GM23338 (cell line): Measurements from ENCODE around the gene ZNHIT1.

Source experiments
- CREB1 ChIP-seq: fragments of 250-450 bp; sonication (Bioruptor Pico); IDR thresholded peaks from 2 replicates; pipeline ENCODE4 v1.5.0; 2020; ENCODE audit warnings: low read depth, mild to moderate bottlenecking, moderate library complexity
- CTCF ChIP-seq, 2 experiments: fragments of 200-600 bp in 1 of 2; sonication (generic) in 1 of 2; conservative IDR thresholded peaks; 2 replicates each; pipeline versions ENCODE4 v1.5.1 to v1.6.1; 2016 to 2017; ENCODE audit warnings: antibody characterized with exemption in 2 of 2, low read depth in 2 of 2, mild to moderate bottlenecking in 2 of 2, moderate library complexity in 1 of 2
- EZH2 ChIP-seq: fragments of 200-600 bp; sonication (generic); IDR thresholded peaks from one replicate; pipeline ENCODE4 v1.8.0; 2017; ENCODE audit warnings: antibody characterized with exemption, mild to moderate bottlenecking, low read depth; ENCODE audit not compliant: unreplicated experiment
- EZH2phosphoT487 ChIP-seq: fragments of 200-600 bp; sonication (generic); IDR thresholded peaks from one replicate; pipeline ENCODE4 v1.8.1; 2018; ENCODE audit warnings: antibody characterized with exemption; ENCODE audit not compliant: unreplicated experiment
- NANOG ChIP-seq: IDR thresholded peaks from 2 replicates; pipeline ENCODE4 v1.6.1; 2016; ENCODE audit warnings: antibody characterized with exemption, borderline replicate concordance
- POLR2AphosphoS5 ChIP-seq: IDR thresholded peaks from 2 replicates; pipeline ENCODE4 v1.6.1; 2016; ENCODE audit warnings: antibody characterized with exemption, low read depth
- REST ChIP-seq: IDR thresholded peaks from one replicate; pipeline ENCODE4 v1.6.1; 2018; ENCODE audit warnings: antibody characterized with exemption; ENCODE audit not compliant: unreplicated experiment
- STAT1 ChIP-seq: IDR thresholded peaks from one replicate; pipeline ENCODE4 v1.6.1; 2016; ENCODE audit warnings: antibody characterized with exemption; ENCODE audit not compliant: unreplicated experiment
- ZNF114 ChIP-seq: fragments of 250-450 bp; sonication (Bioruptor Pico); IDR thresholded peaks from 2 replicates; pipeline ENCODE4 v1.5.0; 2020; ENCODE audit warnings: mild to moderate bottlenecking, moderate library complexity

GRCh38 chr7:101235522-101235921 lies 17.6 kb downstream of the ZNHIT1 start:
- no peak for TF ChIP-seq CTCF (conservative IDR thresholded peaks at IDR 0.05; ENCODE audit: low read depth in 2 of 2)
- TF ChIP-seq REST = no peak
- no peak; the same call in 1 of the 2 replicates for TF ChIP-seq POLR2AphosphoS5
- TF ChIP-seq ZNF114 (CRISPR knock-in tag) = no peak
- no peak for TF ChIP-seq EZH2
- no peak for TF ChIP-seq NANOG
- no peak for TF ChIP-seq CREB1 (CRISPR knock-in tag)
- no peak for TF ChIP-seq EZH2phosphoT487
- no peak for TF ChIP-seq STAT1
